Measurements from ENCODE around the gene OR5K4. TPM values are rescaled to one million over a fixed set of nuclear protein-coding genes. Genes with fewer than 3 reads are reported as not detected.

The OR5K4 gene, protein sequence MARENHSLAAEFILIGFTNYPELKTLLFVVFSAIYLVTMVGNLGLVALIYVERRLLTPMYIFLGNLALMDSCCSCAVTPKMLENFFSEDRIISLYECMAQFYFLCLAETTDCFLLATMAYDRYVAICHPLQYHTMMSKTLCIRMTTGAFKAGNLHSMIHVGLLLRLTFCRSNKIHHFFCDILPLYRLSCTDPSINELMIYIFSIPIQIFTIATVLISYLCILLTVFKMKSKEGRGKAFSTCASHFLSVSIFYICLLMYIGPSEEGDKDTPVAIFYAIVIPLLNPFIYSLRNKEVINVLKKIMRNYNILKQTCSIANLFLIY
- not detected for total RNA-seq

DNA sequence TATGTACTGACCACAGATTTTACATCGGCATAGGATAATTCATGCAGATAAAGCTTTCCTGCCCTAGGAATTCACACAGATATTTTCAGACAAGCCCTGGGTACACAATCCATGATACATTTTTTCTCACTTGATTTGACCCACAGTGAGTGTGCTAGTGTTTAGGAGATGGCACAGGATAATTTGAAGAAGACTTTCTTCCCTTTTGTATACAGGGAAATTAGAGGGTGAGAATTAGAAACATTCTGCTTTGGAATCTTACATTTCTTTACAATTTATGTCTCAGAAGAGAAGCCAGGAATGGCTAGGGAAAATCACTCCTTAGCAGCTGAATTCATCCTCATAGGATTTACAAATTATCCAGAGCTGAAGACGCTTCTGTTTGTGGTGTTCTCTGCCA, at the start of gene OR5K4:
Gene OR5K4 (plus strand): TSS at position 301 of the 400 bp plus-strand sequence. CDS start 0 bp downstream, at position 301.
- H3K36me3 Mint-ChIP-seq (ENCODE audit: low read depth) = peaks cover 3% of the 10 kb centered on the region
- H3K9me3 Mint-ChIP-seq = peaks cover 2% of the 10 kb centered on the region
- no peak for DNase-seq
- peaks cover 13% of the 10 kb centered on the region for H3K27me3 Mint-ChIP-seq
- no peak within 1 kb of the TSS for H3K27ac Mint-ChIP-seq
- CTCF ChIA-PET = no interaction called here
- POLR2A ChIA-PET = no interaction called here
- peaks cover 4% of the 10 kb centered on the region for H3K4me1 Mint-ChIP-seq
- no peak within 1 kb of the TSS for H3K4me3 Mint-ChIP-seq

DNA sequence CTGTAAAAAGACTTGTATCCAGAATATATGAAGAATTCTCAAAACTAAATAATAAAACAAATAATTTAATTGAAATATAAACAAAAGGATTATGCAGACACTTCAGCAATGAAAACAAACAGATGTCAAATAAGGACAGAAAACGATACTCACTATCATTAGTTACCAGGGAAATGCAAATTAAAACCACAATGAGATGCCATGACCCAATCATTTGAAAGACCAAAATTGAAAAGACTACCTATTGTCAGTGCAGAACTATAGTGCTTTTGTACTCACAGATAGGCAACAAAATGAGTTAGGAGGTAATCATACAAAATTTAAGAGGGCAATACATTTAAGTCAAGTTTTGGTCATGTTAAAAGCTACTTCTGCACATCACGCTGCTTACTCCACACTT, 31.6 kb upstream of the OR5K4 start:
- Mint-ChIP-seq H3K27me3 (peaks cover 2% of the 10 kb centered on the region), H3K9me3 (peaks cover 2% of the 10 kb centered on the region), H3K36me3 (ENCODE audit: low read depth) (no peaks in the 10 kb centered on the region), H3K27ac (no peak overlapping the region), H3K4me1 (peaks cover 5% of the 10 kb centered on the region), H3K4me3 (no peak overlapping the region)
- CTCF ChIA-PET = no interaction called here
- no peak for DNase-seq
- POLR2A ChIA-PET = no interaction called here

DNA sequence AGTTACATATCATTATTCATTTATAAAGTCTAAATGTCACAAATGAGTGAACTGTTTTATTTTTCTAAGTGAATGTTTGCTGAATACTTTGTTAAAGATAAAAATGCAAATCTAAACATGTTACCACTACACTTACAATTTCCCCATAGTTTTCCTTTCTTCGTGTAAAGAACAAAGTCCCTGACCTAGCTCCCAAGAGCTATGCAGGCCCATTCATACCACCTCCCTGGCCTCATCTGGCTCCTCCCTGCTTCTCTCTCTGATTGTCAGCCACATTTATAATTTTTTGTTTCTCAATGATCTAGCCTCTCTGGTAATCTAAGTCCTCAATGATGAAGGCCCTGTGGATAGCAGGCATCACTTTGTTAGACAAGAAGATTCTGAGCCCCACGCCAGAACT, 31.0 kb upstream of the OR5K4 start:
- CTCF ChIA-PET = no interaction called here
- peaks cover 2% of the 10 kb centered on the region for H3K9me3 Mint-ChIP-seq
- POLR2A ChIA-PET = no interaction called here
- H3K36me3 Mint-ChIP-seq (ENCODE audit: low read depth) = no peaks in the 10 kb centered on the region
- no peak overlapping the region for H3K4me3 Mint-ChIP-seq
- no peak for DNase-seq
- no peak overlapping the region for H3K27ac Mint-ChIP-seq
- peaks cover 2% of the 10 kb centered on the region for H3K27me3 Mint-ChIP-seq
- peaks cover 11% of the 10 kb centered on the region for H3K4me1 Mint-ChIP-seq

DNA sequence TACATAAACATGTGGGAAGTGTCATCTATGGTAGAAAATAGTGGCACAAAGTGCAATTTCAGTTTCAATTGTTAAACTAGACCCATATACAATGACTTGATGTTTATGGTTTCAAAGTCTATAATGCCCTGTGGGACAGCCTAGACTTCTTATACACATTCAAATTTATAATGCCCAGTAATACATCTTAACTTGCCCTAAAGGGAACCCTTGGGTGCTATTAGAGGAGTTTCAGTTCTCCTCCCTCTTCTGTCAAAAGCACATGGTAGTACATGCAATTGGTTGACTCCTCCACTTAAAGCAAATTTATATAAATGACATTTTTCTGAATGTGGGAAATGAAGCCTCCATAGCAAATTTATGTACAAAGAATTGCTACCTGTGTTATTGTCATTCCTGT, 30.2 kb upstream of the OR5K4 start:
- DNase-seq = no peak
- Mint-ChIP-seq H3K4me3 (no peak overlapping the region), H3K36me3 (ENCODE audit: low read depth) (no peaks in the 10 kb centered on the region), H3K27ac (no peak overlapping the region), H3K9me3 (peaks cover 2% of the 10 kb centered on the region), H3K27me3 (peaks cover 2% of the 10 kb centered on the region), H3K4me1 (peaks cover 16% of the 10 kb centered on the region)
- CTCF ChIA-PET = no interaction called here
- POLR2A ChIA-PET = no interaction called here

DNA sequence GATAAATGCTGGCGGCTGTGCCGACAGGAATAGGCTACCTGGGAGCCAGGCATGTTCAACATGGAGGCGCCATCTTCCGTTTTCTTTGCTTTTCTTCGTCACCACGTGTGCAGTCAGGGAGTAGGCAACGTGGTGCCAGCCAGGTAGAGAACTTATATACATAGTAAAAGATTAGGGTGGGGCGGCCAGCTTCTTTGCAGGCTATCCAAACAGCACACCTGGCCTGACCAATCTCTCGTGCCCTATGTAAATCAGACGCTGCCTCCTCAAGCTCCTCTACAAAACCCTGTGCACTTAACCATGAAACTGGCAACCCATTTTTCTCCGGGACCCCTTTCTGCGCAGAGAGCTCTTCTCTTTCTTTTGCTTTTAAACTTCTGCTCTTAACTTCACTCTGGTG, 28.6 kb upstream of the OR5K4 start:
- Mint-ChIP-seq H3K4me1 (peaks cover 24% of the 10 kb centered on the region), H3K27me3 (peaks cover 2% of the 10 kb centered on the region), H3K27ac (no peak overlapping the region), H3K36me3 (ENCODE audit: low read depth) (no peaks in the 10 kb centered on the region), H3K9me3 (no peaks in the 10 kb centered on the region), H3K4me3 (no peak overlapping the region)
- no peak for DNase-seq
- ChIA-PET CTCF (interaction anchor here (1.2 kb wide), 1 partner anchor 286 kb away, joined by 5 read pairs; no protein-coding TSS in a partner anchor), POLR2A (interaction anchor here (0.5 kb wide), 1 partner anchor 136 kb away, joined by 3 read pairs; no protein-coding TSS in a partner anchor)

DNA sequence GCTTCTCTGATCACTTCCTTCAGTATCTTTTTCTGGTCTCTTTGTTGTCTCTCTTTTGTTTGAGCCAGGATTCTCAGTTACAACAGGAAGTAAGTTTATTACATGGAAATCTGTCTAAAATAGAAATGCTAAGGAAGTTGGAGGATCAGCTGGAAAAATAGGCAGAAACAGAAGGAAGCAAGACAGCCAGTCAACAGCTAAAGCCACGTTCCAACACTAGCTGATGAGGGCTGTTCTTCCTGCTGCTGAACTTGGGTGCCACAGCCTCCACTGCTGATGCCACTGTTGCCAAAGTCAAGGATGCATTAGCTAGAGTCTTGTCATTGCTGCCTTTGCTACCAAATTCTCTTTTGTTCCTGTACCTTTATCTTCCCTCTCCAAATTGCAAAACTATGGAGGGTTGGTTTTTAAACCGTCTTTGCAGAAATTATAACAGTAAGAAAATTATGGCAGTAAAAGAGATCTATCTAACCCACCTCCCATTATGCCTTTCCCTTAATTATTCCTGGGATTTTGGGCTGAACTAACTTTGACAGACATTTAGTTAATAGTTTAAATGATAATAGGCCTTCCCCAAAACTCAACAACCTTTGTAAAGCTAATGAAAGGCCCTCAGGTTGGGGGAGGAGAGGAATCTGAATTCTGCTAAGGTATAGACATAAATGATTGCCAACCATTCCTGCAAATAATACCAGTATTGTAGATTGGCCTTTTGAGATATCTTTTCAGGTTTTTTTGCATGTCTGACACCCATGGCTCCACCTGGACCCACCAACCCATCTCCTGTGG, 27.4 kb upstream of the OR5K4 start:
- no peak overlapping the region for H3K4me3 Mint-ChIP-seq
- H3K4me1 Mint-ChIP-seq = peaks cover 24% of the 10 kb centered on the region
- CTCF ChIA-PET = interaction anchor here (1.4 kb wide), 2 partner anchors 286 to 331 kb away, joined by 3 to 4 read pairs; no protein-coding TSS in a partner anchor
- peaks cover 4% of the 10 kb centered on the region for H3K27me3 Mint-ChIP-seq
- DNase-seq = no peak
- POLR2A ChIA-PET = no interaction called here
- no peaks in the 10 kb centered on the region for H3K9me3 Mint-ChIP-seq
- no peak overlapping the region for H3K27ac Mint-ChIP-seq
- H3K36me3 Mint-ChIP-seq (ENCODE audit: low read depth) = no peaks in the 10 kb centered on the region

DNA sequence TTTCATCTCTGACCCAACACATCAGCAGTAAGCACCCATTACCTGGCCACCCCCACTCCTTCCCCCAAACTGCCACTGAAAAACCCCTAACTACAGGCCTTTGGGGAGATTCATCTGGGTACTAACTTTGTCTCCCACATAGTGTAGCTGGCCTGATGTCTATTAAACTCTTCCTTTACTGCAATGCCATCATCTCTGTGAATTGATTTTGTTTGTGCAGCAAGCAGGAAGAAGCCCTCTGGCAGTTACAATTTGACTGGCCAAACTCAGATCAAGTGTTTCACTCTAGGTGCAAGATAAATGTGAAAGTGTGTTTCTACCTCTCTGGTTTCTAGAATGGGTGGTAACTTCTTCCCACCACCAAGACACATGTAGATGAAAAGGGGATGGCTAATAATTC, 26.7 kb upstream of the OR5K4 start:
- Mint-ChIP-seq H3K4me3 (no peak overlapping the region), H3K4me1 (peaks cover 24% of the 10 kb centered on the region), H3K27ac (no peak overlapping the region), H3K27me3 (peaks cover 6% of the 10 kb centered on the region), H3K36me3 (ENCODE audit: low read depth) (no peaks in the 10 kb centered on the region), H3K9me3 (no peaks in the 10 kb centered on the region)
- no peak for DNase-seq
- POLR2A ChIA-PET = no interaction called here
- CTCF ChIA-PET = interaction anchor here (1.4 kb wide), 2 partner anchors 287 to 331 kb away, joined by 3 to 4 read pairs; no protein-coding TSS in a partner anchor

DNA sequence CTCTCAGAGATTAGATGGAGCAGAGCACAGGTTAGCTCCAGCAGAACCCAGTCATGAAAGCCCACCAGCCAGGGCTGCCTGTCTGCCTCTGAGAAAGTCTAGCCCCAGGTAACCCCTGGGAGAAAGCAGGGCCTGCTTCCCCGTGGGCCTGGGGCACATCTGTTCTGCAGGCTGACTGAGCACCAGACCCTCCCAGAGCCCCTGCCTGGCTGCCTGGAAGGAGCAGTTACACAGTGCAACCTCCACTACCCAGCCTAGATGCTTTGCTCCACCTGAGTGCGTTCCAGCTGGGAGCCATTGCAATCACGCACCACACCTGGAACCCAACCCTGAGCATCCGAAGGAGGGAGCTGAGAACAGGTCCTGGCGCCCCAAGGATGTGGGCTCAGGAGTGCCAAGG, 24.7 kb upstream of the OR5K4 start:
- H3K27ac Mint-ChIP-seq = no peak overlapping the region
- H3K4me1 Mint-ChIP-seq = peaks cover 26% of the 10 kb centered on the region
- DNase-seq = no peak
- ChIA-PET POLR2A (no interaction called here), CTCF (interaction anchor here (0.6 to 3.8 kb wide), 13 partner anchors 8 to 1798 kb away, joined by 3 to 41 read pairs (median 4); partner anchors contain the start of genes ARL6, CPOX and CRYBG3)
- no peaks in the 10 kb centered on the region for H3K9me3 Mint-ChIP-seq
- no peaks in the 10 kb centered on the region for H3K36me3 Mint-ChIP-seq (ENCODE audit: low read depth)
- no peak overlapping the region for H3K4me3 Mint-ChIP-seq
- peaks cover 12% of the 10 kb centered on the region for H3K27me3 Mint-ChIP-seq

DNA sequence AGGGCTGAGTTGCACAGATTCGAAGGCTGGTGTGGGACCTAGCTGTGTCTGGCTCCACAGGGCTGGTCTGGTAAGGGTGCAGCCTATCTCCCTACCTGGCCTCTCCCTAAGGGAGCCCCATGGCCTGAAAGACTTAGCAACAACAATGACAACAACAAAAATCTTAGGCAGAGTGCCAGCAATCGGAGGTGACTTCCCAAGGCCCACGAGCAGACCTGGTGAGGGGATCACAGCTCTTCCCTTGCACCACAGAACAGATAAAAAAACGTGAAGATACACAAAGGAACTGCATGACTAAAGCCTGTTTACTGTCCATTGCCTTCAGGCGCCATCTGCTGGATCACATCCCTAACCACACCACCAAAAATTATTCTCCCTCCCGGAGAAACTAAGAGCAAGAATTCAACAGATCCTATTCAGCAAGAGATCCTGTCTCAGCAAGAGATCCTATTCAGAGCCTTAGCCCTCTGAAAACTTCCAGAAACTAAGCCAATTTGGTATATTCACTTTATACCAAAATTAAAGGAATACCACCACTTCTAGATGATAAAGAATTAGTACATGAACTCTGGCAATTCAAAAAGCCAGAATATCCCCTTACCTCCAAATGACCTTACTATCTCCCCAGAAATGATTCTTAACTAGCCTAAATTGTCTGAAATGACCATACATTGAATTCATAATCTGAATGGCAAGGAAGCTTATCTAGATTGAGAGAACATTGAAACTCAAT, 24.1 kb upstream of the OR5K4 start:
- ChIA-PET CTCF (interaction anchor here (0.6 to 3.8 kb wide), 14 partner anchors 9 to 1797 kb away, joined by 3 to 41 read pairs (median 4); partner anchors contain the start of genes CPOX and CRYBG3), POLR2A (no interaction called here)
- H3K27me3 Mint-ChIP-seq = peaks cover 12% of the 10 kb centered on the region
- no peaks in the 10 kb centered on the region for H3K36me3 Mint-ChIP-seq (ENCODE audit: low read depth)
- no peaks in the 10 kb centered on the region for H3K9me3 Mint-ChIP-seq
- H3K27ac Mint-ChIP-seq = no peak overlapping the region
- no peak overlapping the region for H3K4me3 Mint-ChIP-seq
- DNase-seq = peak; percentile 57
- H3K4me1 Mint-ChIP-seq = peaks cover 28% of the 10 kb centered on the region

DNA sequence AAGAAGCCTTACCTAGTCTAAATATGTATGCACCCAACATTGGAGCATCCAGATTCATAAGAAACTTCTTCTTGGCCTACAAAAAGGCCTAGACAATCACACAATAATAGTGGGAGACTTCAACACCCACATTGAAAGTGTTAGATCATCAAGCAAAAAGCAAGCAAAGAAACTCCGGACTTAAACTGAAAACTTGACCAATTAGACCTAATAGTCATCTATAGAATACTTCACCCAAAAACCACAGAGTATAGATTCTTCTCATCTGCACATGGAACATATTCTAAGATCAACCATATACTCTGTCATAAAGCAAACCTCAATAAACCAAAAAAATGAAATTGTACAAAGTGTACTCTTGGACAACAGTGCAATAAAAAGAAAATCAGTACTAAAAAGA, 22.3 kb upstream of the OR5K4 start:
- H3K27me3 Mint-ChIP-seq = peaks cover 15% of the 10 kb centered on the region
- ChIA-PET CTCF (interaction anchor here (3.8 kb wide), 1 partner anchor 292 kb away, joined by 41 read pairs; no protein-coding TSS in a partner anchor), POLR2A (no interaction called here)
- H3K4me3 Mint-ChIP-seq = no peak overlapping the region
- no peaks in the 10 kb centered on the region for H3K9me3 Mint-ChIP-seq
- no peak for DNase-seq
- no peak overlapping the region for H3K27ac Mint-ChIP-seq
- no peaks in the 10 kb centered on the region for H3K36me3 Mint-ChIP-seq (ENCODE audit: low read depth)
- H3K4me1 Mint-ChIP-seq = peaks cover 28% of the 10 kb centered on the region

DNA sequence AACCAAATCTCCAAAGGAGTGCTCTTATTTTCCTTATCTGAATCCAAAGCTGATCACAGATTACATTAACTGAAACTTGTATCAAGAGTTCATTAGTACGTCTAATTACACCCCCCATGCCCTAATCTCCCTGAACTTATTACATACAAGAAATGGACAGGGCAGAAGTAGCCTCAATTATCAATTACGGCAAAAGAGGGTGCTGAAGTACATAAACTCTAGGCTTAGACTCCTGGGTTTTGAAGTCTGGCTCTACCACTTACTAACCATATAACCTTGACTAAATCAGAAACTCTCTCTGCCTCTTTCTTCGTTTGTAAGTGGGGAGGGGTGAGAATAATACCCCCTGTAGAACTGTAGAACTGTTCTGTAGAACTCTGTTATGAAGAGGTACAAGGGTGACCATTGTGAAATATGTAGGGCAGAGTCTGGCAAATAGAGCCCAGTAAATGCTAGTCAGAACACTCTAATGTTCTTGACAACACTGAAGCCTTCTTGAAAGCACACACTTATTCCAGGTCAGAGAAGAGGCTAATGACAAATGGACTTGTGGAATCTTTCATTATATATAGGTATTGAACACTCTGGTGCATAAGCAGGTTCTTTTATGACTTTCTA, 19.6 kb upstream of the OR5K4 start:
- Mint-ChIP-seq H3K27me3 (peaks cover 22% of the 10 kb centered on the region), H3K4me1 (peaks cover 11% of the 10 kb centered on the region), H3K36me3 (ENCODE audit: low read depth) (no peaks in the 10 kb centered on the region), H3K27ac (no peak overlapping the region), H3K9me3 (no peaks in the 10 kb centered on the region), H3K4me3 (no peak overlapping the region)
- DNase-seq = peak; percentile 18
- ChIA-PET CTCF (no interaction called here), POLR2A (interaction anchor here (0.6 to 1.4 kb wide), 2 partner anchors 28 to 178 kb away, joined by 3 to 4 read pairs; no protein-coding TSS in a partner anchor)

DNA sequence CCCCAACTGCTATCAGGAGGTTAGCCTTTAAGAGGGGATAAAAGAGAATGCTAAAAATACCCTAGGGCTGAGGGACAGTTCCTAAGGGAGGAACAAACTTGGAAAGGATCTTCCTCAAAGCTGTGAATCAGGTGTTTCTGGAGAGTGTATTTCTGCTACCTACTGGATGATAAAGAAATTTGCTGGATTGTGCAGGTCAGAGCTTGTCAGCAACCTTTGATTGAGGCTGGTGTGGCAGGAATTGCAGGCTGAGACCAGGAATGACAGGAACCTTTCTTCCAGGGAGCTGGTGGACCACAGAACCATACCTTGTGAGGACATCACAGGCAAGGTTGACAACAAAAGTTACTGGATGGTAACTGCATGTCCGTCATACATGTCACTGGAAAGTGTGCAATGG, 14.6 kb upstream of the OR5K4 start:
- Mint-ChIP-seq H3K36me3 (ENCODE audit: low read depth) (no peaks in the 10 kb centered on the region), H3K4me3 (no peak overlapping the region), H3K4me1 (peaks cover 7% of the 10 kb centered on the region), H3K27ac (no peak overlapping the region), H3K9me3 (no peaks in the 10 kb centered on the region), H3K27me3 (peaks cover 20% of the 10 kb centered on the region)
- ChIA-PET POLR2A (no interaction called here), CTCF (interaction anchor here (2.9 kb wide), 1 partner anchor 9 kb away, joined by 11 read pairs; no protein-coding TSS in a partner anchor)
- DNase-seq = no peak

Measured in activated CD4-positive, alpha-beta memory T cell treated with anti-CD3 and anti-CD28 coated beads, Interleukin-2, amount 10 ng/mL, durations not matched to agents 7 days and 5 days (primary cell).